Measurements from ENCODE around the gene RPRD1B.

Gene RPRD1B

GRCh38 chr20:38078084-38078483 is 44.5 kb downstream of the RPRD1B start:
- no peak overlapping the region for H3K4me3 ChIP-seq (ENCODE audit: low read depth, low read length)
- ChIA-PET CTCF (interaction anchor here (0.7 to 24.2 kb wide), 8 partner anchors 11 to 514 kb away, joined by 3 to 521 read pairs (median 4); no protein-coding TSS in a partner anchor), POLR2A (no interaction called here)
- DNase-seq (ENCODE audit: low read depth, low spot score): no peak
- no peak for TF ChIP-seq CTCF (IDR thresholded peaks at IDR 0.05; ENCODE audit: insufficient read depth, low read length, missing control alignments)

GRCh38 chr20:38079353-38079752 is 45.8 kb downstream of the RPRD1B start:
- no peak for TF ChIP-seq CTCF (IDR thresholded peaks at IDR 0.05; ENCODE audit: insufficient read depth, low read length, missing control alignments)
- ChIA-PET POLR2A (no interaction called here), CTCF (interaction anchor here (0.8 to 24.2 kb wide), 7 partner anchors 9 to 141 kb away, joined by 3 to 521 read pairs (median 4); no protein-coding TSS in a partner anchor)
- DNase-seq (ENCODE audit: low read depth, low spot score): no peak
- H3K4me3 ChIP-seq (ENCODE audit: low read depth, low read length): no peak overlapping the region

GRCh38 chr20:38081575-38081974 is 48.0 kb downstream of the RPRD1B start:
- H3K4me3 ChIP-seq (ENCODE audit: low read depth, low read length): no peak overlapping the region
- TF ChIP-seq CTCF (IDR thresholded peaks at IDR 0.05; ENCODE audit: insufficient read depth, low read length, missing control alignments): no peak
- DNase-seq (ENCODE audit: low read depth, low spot score): no peak
- CTCF ChIA-PET: interaction anchor here (1.0 to 24.2 kb wide), 4 partner anchors 7 to 517 kb away, joined by 4 to 521 read pairs (median 38); no protein-coding TSS in a partner anchor
- POLR2A ChIA-PET: no interaction called here

DNA sequence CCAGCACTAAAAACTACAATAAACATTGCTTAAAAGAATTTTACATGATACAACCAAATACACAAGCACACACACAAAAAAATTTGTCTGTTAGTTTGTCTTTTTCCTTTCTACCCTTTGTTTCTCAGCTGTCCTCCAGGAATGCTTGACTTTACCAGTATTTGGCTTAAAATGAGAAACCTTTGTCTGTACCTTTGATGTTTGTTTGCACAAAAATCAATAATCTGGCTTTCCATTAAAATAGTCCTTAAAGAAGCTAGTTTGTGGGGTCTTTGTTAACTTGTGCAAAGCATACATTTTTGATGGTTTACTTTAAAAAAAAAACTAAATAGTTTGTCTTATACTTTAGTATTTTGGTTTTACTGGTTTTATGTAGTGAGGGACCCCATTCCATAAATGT is 49.3 kb downstream of the RPRD1B start:
- no peak for TF ChIP-seq CTCF (IDR thresholded peaks at IDR 0.05; ENCODE audit: insufficient read depth, low read length, missing control alignments)
- DNase-seq (ENCODE audit: low read depth, low spot score): no peak
- ChIA-PET POLR2A (no interaction called here), CTCF (interaction anchor here (1.1 to 24.2 kb wide), 7 partner anchors 9 to 519 kb away, joined by 3 to 521 read pairs (median 6); no protein-coding TSS in a partner anchor)
- H3K4me3 ChIP-seq (ENCODE audit: low read depth, low read length): no peak overlapping the region

DNA sequence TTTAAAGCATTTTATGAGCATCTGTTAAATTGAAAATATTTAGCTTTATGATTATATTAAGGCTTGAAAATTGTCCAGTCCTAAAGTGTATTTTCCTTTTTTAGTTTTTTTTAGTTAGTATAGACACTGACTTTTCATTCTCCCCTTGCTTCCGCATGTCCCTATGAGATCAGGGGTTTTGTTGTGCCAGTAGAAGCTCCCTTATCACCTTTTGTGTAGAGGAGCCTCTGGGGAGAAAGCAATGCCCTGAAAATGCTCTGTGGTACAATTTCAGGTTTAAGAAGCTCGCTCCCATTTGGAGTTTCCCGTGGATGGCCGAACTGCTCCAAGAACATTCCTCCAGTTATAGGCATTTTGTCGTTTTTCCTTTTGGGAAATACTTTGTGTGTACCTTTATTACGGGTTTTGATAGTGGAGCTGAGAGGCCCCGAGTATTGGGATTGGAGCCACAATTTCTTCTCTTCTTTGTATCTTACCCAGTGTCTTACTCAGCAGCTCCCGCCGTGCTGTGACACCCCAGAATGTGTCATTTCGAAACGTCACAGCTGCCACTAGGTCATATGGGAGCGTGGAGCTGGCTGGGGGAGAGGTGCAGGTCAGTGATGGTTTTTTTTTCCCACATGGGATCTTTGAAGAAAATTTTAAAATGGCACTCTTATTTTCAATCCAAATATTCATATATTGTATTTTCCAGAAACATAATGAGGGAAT is 49.9 kb downstream of the RPRD1B start:
- POLR2A ChIA-PET: no interaction called here
- DNase-seq (ENCODE audit: low read depth, low spot score): no peak
- no peak overlapping the region for H3K4me3 ChIP-seq (ENCODE audit: low read depth, low read length)
- CTCF ChIA-PET: interaction anchor here (0.6 to 24.2 kb wide), 8 partner anchors 9 to 519 kb away, joined by 3 to 521 read pairs (median 6); no protein-coding TSS in a partner anchor
- no peak for TF ChIP-seq CTCF (IDR thresholded peaks at IDR 0.05; ENCODE audit: insufficient read depth, low read length, missing control alignments)

DNA sequence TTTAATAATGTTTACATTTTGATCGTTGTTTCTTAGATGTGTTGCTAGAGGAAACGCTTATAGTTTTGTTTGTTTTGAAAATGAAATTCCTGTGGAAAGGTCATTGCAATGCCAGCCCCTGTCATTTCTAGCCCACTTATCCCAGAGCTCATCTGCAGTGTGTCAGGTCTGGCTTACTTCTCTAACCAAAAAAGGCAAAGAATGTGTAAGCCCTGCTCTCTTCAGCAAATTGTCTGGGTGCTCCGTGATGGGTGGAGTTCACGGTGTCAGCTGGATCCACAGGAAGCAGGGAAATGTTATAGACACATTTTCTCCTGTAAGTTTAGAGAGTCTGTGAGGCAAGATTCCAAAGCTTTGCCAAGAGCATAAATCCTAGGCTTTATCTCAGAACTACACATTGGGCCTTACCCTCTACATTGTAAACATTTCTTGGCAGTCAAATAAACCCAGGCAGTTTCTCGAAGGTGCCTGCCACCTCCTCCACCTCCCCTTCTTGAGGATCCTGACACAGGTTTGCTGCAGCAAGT is 50.9 kb downstream of the RPRD1B start:
- TF ChIP-seq CTCF (IDR thresholded peaks at IDR 0.05; ENCODE audit: insufficient read depth, low read length, missing control alignments): no peak
- DNase-seq (ENCODE audit: low read depth, low spot score): peak; percentile 80
- ChIA-PET CTCF (interaction anchor here (1.5 to 24.2 kb wide), 3 partner anchors 10 to 136 kb away, joined by 3 to 521 read pairs (median 69); no protein-coding TSS in a partner anchor), POLR2A (interaction anchor here (1.1 to 1.2 kb wide), 3 partner anchors 11 to 134 kb away, joined by 3 to 6 read pairs (median 4); no protein-coding TSS in a partner anchor)
- H3K4me3 ChIP-seq (ENCODE audit: low read depth, low read length): no peak overlapping the region
